Midbrain (tissue), 1 donor: ENCODE results near the gene DCDC2B.
"Not testable (repeated sequence)": the region's sequence is repeated elsewhere in the genome, so short reads cannot be mapped to it uniquely, and the experiment has no call there.

Experiments used
- DNase-seq: peaks from one replicate; lab custom pipeline; 2025; lab: John Stamatoyannopoulos, UW

Gene DCDC2B

GRCh38 chr1:32256473-32257226, 47.8 kb downstream of the DCDC2B start:
- no peak for DNase-seq

- no peak for DNase-seq
Observed at GRCh38 chr1:32257227-32257508, 48.3 kb downstream of the DCDC2B start.

GRCh38 chr1:32263236-32263593, 54.3 kb downstream of the DCDC2B start:
- not testable (repeated sequence) for DNase-seq

- no peak for DNase-seq
Observed at GRCh38 chr1:32263744-32264143, 54.9 kb downstream of the DCDC2B start.
